Endothelial cell of umbilical vein (primary cell): ENCODE measurements around the gene DBP. TPM values are rescaled to one million over a fixed set of nuclear protein-coding genes. Genes with fewer than 3 reads are reported as not detected.

Source experiments
- BruUV-seq: library from RNA; stranded (reverse); fragments of 400-500 nt; replicated peaks from 2 replicates; lab custom pipeline; 2021; lab: Mats Ljungman, UMichigan
- CTCF ChIA-PET: fragments of 300-600, 350-600 bp; sonication (Branson Sonifier 250); formaldehyde crosslinking; loops from one replicate; lab custom pipeline; 2021; ENCODE audit warnings: antibody characterized with exemption, inconsistent platforms; lab: Charles Lee
- POLR2A ChIA-PET: fragments of 300-600, 350-600 bp; sonication (Branson Sonifier 250); formaldehyde crosslinking; loops from one replicate; lab custom pipeline; 2021; ENCODE audit warnings: antibody characterized with exemption, inconsistent platforms; lab: Charles Lee
- DNase-seq: peaks from one replicate; pipeline ENCODE4 v3.0.0-alpha.2; 2011; ENCODE audit warnings: low read depth, low spot score
- FAIRE-seq: peaks from 2 replicates; lab custom pipeline; 2011; peaks lifted over from hg19 to GRCh38; lab: Jason Lieb, UNC
- H2AFZ ChIP-seq: 2 replicates; pipeline ENCODE4 v1.6.0; 2012; ENCODE audit warnings: low read depth, low read length, control low read depth, inconsistent platforms
- H3K27ac ChIP-seq: 2 replicates; pipeline ENCODE4 v1.5.1; 2011; ENCODE audit warnings: low read depth, mild to moderate bottlenecking, control low read depth, low read length, moderate library complexity; ENCODE audit not compliant: insufficient read depth
- H3K27me3 ChIP-seq, 2 experiments: 2 replicates each; pipeline versions ENCODE4 v1.6.0 to v1.6.1; 2011; ENCODE audit warnings: low read length in 2 of 2, mixed read lengths in 1 of 2; ENCODE audit not compliant: control insufficient read depth in 2 of 2, insufficient read depth in 2 of 2
- H3K36me3 ChIP-seq, 2 experiments: 2 replicates in 1 of 2; 3 replicates in 1 of 2; pipeline ENCODE4 v1.5.1; 2011; ENCODE audit warnings: low read length in 2 of 2, mild to moderate bottlenecking in 1 of 2, moderate library complexity in 1 of 2; ENCODE audit not compliant: control insufficient read depth in 2 of 2, insufficient read depth in 2 of 2; ENCODE audit errors: extremely low read depth in 1 of 2
- H3K4me1 ChIP-seq: 3 replicates; pipeline ENCODE4 v1.5.1; 2011; ENCODE audit warnings: mild to moderate bottlenecking, low read length; ENCODE audit not compliant: control insufficient read depth, insufficient read depth; ENCODE audit errors: extremely low read depth
- H3K4me2 ChIP-seq: 2 replicates; pipeline ENCODE4 v1.6.1; 2011; ENCODE audit warnings: low read length, control low read depth, mixed read lengths; ENCODE audit not compliant: insufficient read depth
- H3K4me3 ChIP-seq, 3 experiments: fragments of 200-600 bp in 1 of 3; sonication (generic), shearing (Covaris generic) in 1 of 3; replicated peaks in 1 of 3; 2 replicates each; pipeline ENCODE4 v1.5.1; 2011 to 2016; ENCODE audit warnings: control low read depth in 3 of 3, low read length in 3 of 3, mild to moderate bottlenecking in 2 of 3, inconsistent platforms in 1 of 3, low read depth in 1 of 3, moderate library complexity in 1 of 3; ENCODE audit not compliant: insufficient read depth in 1 of 3
- H3K79me2 ChIP-seq: 2 replicates; pipeline ENCODE4 v1.6.0; 2012; ENCODE audit warnings: low read length, inconsistent platforms; ENCODE audit not compliant: control insufficient read depth, insufficient read depth
- H3K9ac ChIP-seq: replicated peaks from 2 replicates; pipeline ENCODE3; 2011; ENCODE audit warnings: low read length, control low read depth; ENCODE audit not compliant: insufficient read depth; ENCODE audit errors: extremely low read depth
- H3K9me1 ChIP-seq: replicated peaks from 3 replicates; pipeline ENCODE4 v1.6.0; 2011; ENCODE audit warnings: mild to moderate bottlenecking, low read length; ENCODE audit not compliant: control insufficient read depth, insufficient read depth; ENCODE audit errors: extremely low read depth
- H3K9me3 ChIP-seq: replicated peaks from 2 replicates; pipeline ENCODE4 v1.5.1; 2012; ENCODE audit warnings: low read length, inconsistent platforms; ENCODE audit not compliant: control insufficient read depth, insufficient read depth
- H4K20me1 ChIP-seq: replicated peaks from 2 replicates; pipeline ENCODE3; 2011; ENCODE audit warnings: mild to moderate bottlenecking, low read length; ENCODE audit not compliant: control insufficient read depth, insufficient read depth; ENCODE audit errors: extremely low read depth
- CTCF ChIP-seq, 2 donors: IDR thresholded peaks; 1 replicate in 1 of 2; 2 replicates in 1 of 2; pipeline ENCODE4 v1.5.1; 2011; ENCODE audit warnings: low read length in 2 of 2, mild to moderate bottlenecking in 2 of 2, moderate library complexity in 2 of 2, control low read depth in 1 of 2, inconsistent platforms in 1 of 2, low read depth in 1 of 2; ENCODE audit not compliant: insufficient read depth in 1 of 2; ENCODE audit errors: extremely low read depth in 1 of 2
- EZH2 ChIP-seq: IDR thresholded peaks from 2 replicates; pipeline ENCODE4 v1.6.1; 2012; ENCODE audit warnings: borderline replicate concordance, low read depth, mild to moderate bottlenecking, moderate library complexity, low read length, inconsistent platforms; ENCODE audit not compliant: severe bottlenecking
- FOS ChIP-seq: IDR thresholded peaks from 2 replicates; pipeline ENCODE4 v1.6.1; 2011; ENCODE audit warnings: mild to moderate bottlenecking, low read length, moderate library complexity, borderline replicate concordance; ENCODE audit not compliant: insufficient read depth
- GATA2 ChIP-seq: IDR thresholded peaks from 2 replicates; pipeline ENCODE4 v1.7.0; 2011; ENCODE audit warnings: low read depth, mild to moderate bottlenecking, moderate library complexity, mixed read lengths, low read length; ENCODE audit not compliant: insufficient read length, insufficient read depth
- JUN ChIP-seq: IDR thresholded peaks from 2 replicates; pipeline ENCODE4 v1.6.1; 2011; ENCODE audit warnings: borderline replicate concordance, low read depth; ENCODE audit not compliant: insufficient read length, insufficient read depth
- MAX ChIP-seq: IDR thresholded peaks from 2 replicates; pipeline ENCODE4 v1.6.1; 2011; ENCODE audit not compliant: insufficient read depth, insufficient read length
- MYC ChIP-seq: IDR thresholded peaks from one replicate; pipeline ENCODE4 v1.6.1; 2011; ENCODE audit warnings: mild to moderate bottlenecking, low read depth, low read length
- POLR2A ChIP-seq: IDR thresholded peaks from 2 replicates; pipeline ENCODE4 v1.6.1; 2012; ENCODE audit warnings: low read depth, mild to moderate bottlenecking, control low read depth, low read length
- POLR2AphosphoS5 ChIP-seq: IDR thresholded peaks from 2 replicates; pipeline ENCODE4 v1.6.1; 2012; ENCODE audit warnings: low read depth, mild to moderate bottlenecking, control low read depth, low read length, moderate library complexity; ENCODE audit not compliant: insufficient read depth
- dilution Hi-C: fragments of 300-500 bp; cut with MboI; formaldehyde crosslinking; loops from one replicate; pipeline ENCODE4 v1.15.0; 2019; ENCODE audit warnings: low sequenced_read_pairs; ENCODE audit not compliant: extremely low pct_ligation_motif_present
- intact Hi-C: fragments of 100-400 bp; cut with micrococcal nuclease; formaldehyde crosslinking; loops from one replicate; pipeline ENCODE4 v1.10.0; 2022
- polyA plus RNA-seq, 4 experiments: library from polyadenylated mRNA; depleted of rRNA in 3 of 4; stranded (reverse) in 3 of 4; unstranded in 1 of 4; fragments of >200 nt; gene quantifications; 2 replicates each; pipeline versions ENCODE4 v1.2.1 to v1.2.3, GENCODE V29; 2011 to 2012; ENCODE audit warnings: missing spikeins in 1 of 4
- total RNA-seq: library from RNA; stranded (reverse); gene quantifications from 2 replicates; pipeline ENCODE4 v1.2.3, GENCODE V29; 2021

The DBP gene
- total and polyA plus RNA-seq, 2 donors (not counting 3 experiments of a cell fraction or from before 2014, with no cell fraction given) = 1.5 to 1.8 TPM

DNA sequence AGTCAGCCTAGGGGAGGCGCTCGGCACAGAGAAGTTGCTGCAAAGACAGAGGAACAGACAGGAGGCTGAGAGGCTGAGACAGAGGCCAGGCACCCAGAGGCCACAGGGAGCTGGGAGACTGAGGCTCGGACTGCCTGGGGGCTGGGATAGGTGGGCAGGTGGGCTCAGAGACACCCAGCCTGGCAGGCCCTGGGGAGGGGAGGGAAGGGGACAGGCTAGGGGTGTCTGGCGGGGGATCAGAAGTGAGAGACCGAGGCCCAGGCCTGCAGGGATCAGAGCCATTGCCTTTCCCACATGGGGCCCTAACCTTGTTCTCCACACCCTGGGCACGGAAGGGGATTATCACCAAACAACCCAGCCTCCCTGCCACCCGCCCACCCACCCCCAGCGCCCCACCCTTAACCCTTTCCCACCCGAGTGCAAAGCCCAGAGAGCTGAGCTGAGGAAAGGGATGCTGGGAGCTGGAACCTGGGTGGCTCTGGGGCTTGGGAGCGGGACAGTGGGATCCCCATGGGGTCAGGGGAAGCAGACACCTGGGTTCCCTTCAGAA lies 34.3 kb upstream of the DBP start:
- POLR2A ChIA-PET = interaction anchor here (1.4 kb wide), 1 partner anchor 26 kb away, joined by 3 read pairs; the partner anchor contains the start of gene CA11

More for the DNA sequence above, 34.3 kb upstream of the DBP start:
- no peak overlapping the region for H3K4me2 ChIP-seq
- DNase-seq (no peak), FAIRE-seq (no peak)
- BruUV-seq = no TSS peak
- TF ChIP-seq GATA2 (no peak), POLR2A (no peak), CTCF (IDR thresholded peaks at IDR 0.05; ENCODE audit: extremely low read depth in 1 of 2, insufficient read depth in 1 of 2, low read depth in 1 of 2, low read length in 2 of 2) (no peak), EZH2 (no peak), JUN (no peak), FOS (no peak), MAX (no peak), MYC (no peak), POLR2AphosphoS5 (no peak)
- dilution Hi-C loops (no loop called here), intact Hi-C loops (no loop called here)
- no peaks in the 10 kb centered on the region for H3K9me3 ChIP-seq
- H3K27me3 ChIP-seq = no peaks in the 10 kb centered on the region
- H3K27ac ChIP-seq = no peak overlapping the region
- no peaks in the 10 kb centered on the region for H3K36me3 ChIP-seq
- H3K79me2 ChIP-seq = no peaks in the 10 kb centered on the region
- no peak overlapping the region for H2AFZ ChIP-seq
- CTCF ChIA-PET = no interaction called here
- H3K4me3 ChIP-seq = no peak overlapping the region
- no peaks in the 10 kb centered on the region for H3K9me1 ChIP-seq
- no peaks in the 10 kb centered on the region for H4K20me1 ChIP-seq
- H3K4me1 ChIP-seq = no peaks in the 10 kb centered on the region
- no peak overlapping the region for H3K9ac ChIP-seq
